GM21526 (cell line): ENCODE measurements around the gene TMEM60.
"Not testable (repeated sequence)": the region's sequence is repeated elsewhere in the genome, so short reads cannot be mapped to it uniquely, and the experiment has no call there.

ENCODE experiments used
- ATAC-seq: cut with Tn5 transposase; IDR thresholded peaks from one replicate; pipeline ENCODE4 v1.9.1; 2021; ENCODE audit warnings: moderate library complexity; ENCODE audit not compliant: unreplicated experiment, low FRiP score

The TMEM60 gene, protein sequence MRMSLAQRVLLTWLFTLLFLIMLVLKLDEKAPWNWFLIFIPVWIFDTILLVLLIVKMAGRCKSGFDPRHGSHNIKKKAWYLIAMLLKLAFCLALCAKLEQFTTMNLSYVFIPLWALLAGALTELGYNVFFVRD

DNA sequence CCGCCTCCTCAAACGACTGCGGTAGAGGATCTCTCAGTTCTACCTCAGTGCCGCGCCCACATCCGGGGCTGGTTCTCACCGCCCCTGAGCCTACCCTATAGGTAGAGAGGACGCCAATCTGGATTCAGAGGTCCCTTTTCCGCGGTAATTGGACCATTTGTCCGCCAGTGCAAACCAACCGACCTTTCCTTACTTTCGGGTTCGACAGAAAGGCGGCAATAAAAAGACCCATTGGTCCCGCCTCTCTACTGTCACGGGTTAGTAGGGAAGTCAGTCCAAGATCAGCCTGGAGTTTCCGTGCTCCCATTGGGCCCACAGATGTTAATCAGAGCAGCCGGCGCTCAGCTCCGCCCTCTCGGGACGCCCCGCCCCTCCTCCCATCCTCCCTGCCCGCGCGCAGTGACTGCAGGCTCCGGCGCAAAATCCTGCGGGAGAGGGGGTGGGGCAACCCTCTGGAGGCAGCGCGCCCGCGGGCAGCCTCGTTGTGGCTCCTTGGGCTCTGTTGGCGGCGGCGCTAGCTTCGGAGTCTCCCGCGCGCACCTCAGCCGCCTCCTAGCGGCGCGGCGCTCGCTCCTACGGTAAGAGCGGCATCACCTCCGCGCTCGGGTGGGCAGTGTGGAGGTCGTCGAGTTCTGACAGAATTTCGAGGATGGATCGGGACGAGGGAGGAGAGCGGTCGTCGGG lies at the start of gene TMEM60, which contains the start of gene PHTF2:
TSS of gene TMEM60 (minus strand) at position 41 of the 684 bp plus-strand sequence. CDS start 4,061 bp downstream, outside the sequence.
TSS of gene PHTF2 (plus strand) at position 380 of the 684 bp plus-strand sequence.
- peak; percentile 89 for ATAC-seq

DNA sequence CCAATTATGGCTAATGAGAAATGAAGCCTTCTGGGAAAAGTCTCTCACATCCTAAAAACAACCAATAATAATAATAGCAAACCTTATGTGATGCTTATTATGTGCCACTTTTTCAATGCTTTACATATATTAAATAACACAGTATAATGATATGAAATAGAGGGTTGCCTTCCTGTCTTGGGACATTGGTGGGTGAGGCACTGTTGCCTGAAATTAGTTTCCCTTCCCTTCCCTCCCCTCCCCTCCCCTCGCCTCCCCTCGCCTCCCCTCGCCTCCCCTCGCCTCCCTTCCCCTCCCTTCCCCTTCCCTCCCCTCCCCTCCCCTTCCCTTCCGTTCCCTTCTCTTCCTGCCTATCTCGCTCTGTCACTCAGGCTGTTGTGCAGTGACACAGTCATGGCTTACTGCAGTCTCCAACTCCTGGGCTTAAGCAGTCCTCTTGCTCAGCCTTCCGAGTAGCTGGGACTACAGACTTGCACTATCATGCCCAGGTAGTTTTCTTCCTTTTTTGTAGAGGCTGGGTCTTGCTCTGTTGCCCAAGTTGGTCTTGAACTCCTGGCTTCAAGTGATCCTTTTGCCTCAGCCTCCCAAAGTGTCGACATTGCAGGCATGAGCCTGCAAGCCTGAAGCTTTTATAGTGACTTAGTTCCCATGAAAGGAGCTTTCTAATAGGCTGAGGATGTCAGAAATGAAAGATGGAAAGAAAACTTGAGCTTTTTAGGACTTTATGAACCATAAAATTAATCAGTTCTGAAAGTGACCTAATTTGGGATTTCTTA lies 48.3 kb upstream of the TMEM60 start:
- ATAC-seq: no peak

DNA sequence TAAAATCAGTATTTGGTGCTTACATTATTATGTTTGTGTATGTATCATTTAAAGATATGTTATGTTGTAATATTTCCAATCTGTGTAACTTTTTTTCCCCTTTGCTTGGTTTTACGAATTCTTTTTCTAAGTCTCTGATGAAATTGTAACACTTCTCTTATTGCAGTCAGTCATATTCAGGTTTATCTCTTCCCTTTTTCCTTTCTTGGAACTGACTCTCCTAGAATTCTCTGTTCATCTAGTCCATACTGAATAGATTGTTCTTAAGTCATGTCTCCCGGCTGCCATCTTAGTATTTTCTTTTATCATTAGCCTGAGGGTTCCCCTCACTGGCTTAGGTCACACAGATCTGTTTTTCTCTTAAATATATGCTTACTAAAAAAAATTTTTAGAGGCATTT lies 45.0 kb upstream of the TMEM60 start:
- no peak for ATAC-seq

DNA sequence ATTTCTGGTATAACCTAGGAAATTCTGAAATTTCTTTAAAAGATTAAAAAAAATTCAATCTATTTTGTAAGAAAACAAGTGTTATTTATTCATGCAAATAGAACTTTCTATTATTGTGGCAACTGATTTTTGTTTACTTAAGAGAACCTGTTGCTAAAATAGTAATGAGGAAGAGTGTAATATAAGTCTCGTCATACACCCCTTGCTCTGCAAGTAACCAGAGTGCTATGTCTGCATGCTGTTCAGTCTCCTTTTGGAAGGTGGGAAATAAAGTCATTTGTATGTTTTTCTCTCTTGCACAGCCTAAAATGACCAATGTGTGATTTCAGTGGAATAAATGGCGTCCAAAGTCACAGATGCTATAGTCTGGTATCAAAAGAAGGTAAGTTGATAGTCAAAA lies 41.7 kb upstream of the TMEM60 start:
- no peak for ATAC-seq

DNA sequence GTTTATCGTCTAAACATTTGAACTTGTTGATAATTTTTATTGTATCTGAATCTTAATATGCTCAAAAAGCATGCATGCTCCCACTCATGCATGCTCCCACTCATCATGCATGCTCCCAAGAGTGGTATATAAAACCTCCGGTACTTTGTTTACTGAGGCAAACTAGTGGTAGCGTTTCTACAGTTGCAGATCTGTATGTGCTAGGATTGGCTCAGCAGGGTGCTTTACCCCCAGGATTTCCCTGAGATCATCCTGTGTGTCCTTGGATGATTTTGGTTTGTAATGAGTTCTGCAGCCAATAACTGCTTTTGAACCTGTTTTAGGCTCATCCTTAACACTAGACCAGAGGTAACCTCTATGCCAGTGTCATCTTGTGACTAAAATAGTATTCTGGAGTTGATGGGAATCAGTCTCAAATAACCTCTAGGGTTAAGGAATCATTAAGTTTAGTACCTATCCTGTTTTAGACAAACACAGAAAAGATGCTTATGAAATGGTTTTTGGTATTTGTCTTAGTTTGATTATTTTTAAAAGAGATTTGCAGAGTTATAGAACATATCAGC lies 40.8 kb upstream of the TMEM60 start:
- ATAC-seq: no peak

DNA sequence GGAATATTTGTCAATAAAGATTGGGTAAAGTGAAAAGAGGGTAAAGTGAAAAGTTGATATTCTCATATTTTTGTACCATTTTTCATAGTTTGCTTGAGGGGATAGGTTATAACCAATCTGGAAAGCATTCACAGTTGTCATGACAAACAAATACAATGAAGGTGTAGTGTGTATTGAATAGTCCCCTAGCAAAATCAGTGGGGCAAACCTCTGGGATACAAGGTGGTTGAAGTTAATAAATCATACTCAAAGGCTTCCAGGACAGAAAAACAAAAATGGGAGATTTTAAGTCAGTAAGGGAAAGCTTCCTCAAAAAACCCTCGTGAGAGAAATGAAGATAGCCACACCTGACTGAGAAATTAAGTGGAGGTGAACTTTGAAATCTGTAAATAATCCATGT lies 39.7 kb upstream of the TMEM60 start:
- ATAC-seq: no peak

DNA sequence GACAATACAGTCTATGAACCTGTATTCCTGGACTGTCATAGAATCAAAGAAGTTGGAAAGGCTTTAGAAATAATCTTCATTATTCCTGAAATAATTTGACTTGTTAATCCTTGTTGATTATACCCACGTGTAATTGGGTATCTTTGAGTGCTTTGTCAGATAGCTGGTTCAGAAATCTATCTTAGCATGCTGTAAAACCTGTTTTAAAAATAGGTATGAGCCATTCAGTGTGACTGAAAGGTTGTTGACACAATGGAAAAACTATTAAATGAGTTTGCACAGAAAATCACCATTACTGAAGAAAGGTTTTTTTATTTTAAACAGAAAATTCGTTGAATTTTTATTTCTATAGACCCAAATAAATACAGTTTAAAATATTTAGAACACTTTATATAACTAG lies 39.0 kb upstream of the TMEM60 start:
- ATAC-seq: no peak

DNA sequence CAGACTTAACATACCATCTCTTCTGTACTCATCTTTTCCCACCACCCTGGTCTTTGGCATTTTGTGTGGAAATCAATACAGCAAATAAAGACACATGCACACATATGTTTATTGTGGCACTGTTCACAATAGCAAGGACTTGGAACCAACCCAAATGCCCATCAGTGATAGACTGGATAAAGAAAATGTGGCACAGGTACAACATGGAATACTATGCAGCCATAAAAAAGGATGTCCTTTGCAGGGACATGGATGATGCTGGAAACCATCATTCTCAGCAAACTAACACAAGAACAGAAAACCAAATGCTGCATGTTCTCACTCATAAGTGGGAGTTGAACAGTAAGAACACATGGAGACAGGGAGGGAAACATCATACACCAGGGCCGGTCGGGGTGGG lies 38.2 kb upstream of the TMEM60 start:
- ATAC-seq: not testable (repeated sequence)

DNA sequence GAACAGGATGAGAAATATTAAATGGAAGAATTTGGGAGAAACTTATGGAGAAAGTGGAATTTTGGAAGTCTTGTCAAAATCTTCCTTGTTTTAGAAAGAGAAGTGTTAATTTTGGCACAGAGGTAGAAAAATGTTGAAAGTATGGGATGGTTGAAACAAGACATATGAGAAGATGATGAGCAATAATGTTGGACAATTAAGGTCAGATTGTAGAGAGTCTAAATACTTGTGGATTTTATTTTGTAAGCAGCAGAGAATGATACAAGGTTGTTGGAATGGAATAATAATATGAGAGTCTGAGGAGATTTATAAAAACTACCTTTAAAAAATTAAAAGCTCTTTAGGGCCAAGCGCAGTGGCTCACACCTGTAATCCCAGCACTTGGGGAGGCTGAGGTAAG lies 34.9 kb upstream of the TMEM60 start:
- no peak for ATAC-seq

DNA sequence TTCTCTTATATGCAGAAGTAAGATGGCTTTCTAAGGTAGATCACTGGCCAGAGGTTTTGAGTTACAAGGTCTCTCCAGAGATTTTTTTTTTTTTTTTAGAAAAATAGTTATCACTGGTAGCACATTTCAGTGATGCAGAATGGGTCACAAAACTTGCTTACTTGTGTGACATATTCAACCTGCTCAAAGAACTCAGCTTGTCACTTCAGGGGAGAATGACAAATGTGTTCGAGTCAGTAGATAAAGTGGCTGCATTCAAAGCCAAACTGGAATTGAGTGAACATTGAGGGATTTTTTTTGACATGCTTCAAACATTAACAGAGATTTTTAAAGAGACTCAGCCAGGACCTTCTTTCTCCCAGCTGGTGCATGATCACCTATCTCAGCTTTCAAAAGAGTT lies 33.7 kb upstream of the TMEM60 start:
- no peak for ATAC-seq

DNA sequence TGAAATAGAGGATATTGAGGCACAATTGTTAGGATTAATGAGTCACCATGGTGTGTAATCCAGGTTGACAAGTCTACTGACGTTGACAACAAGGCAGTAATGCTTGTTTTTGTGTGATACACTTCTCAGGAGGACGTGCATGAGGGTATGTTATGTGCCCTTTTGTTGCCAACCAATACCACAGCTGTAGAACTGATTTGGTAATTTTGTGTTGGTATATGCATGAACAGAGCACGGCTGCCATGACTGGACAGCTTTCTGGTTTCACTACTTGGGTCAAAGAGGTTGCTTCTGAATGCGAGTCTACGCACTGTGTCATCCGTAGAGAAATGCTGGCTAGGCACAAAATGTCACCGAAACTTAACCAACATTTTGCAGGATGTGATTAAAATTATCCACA lies 33.2 kb upstream of the TMEM60 start:
- no peak for ATAC-seq

DNA sequence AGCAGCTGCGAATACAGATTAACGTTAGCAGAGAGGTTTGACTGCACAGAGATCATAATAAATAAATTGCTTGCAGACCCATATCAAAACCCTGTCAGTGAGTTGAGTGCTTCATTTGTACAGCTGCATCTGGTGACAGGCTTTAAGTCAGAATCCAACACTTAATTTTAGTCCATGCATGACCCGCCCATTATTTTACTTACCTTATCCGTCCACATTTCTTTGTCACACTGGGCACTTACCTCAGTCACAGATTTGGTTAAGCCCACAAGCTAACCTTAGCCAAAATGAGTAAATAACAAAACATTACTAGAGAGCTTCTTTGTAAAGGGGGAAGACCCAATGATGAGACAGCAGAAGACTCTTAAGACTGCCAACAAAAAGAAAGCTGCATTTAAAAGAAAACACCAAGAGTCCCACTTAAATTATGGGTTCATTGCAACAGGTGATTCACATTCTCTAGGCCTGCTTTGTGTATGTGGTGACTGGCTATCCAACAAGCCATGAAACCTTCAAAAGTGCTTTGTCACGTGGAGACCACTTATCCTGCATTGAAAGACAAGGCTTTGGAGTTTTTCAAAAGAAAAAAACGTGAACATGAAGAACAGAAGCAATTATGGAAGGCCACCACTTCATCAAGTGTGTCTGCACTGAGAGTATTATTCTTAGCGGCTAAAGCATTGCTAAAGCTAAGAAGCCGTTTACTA lies 32.6 kb upstream of the TMEM60 start:
- ATAC-seq: no peak

DNA sequence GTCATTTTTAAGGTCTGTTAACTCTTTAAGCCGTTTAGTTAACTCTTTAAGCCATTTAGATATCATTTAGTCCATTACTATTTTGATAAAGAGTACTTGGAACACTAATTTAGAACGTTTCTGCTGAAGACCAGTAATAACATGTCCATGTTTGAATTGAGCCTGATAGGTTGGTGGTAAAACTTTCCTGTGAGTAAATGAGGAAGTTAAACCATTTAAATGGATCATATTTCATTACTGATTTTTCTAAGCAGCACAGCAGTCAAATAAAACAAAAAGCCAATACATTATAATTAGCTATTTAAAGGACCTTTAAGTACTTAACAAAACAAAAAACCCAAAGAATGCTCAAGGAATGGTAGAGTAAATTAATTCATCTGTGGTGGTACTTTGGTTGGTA lies 29.8 kb upstream of the TMEM60 start:
- no peak for ATAC-seq

DNA sequence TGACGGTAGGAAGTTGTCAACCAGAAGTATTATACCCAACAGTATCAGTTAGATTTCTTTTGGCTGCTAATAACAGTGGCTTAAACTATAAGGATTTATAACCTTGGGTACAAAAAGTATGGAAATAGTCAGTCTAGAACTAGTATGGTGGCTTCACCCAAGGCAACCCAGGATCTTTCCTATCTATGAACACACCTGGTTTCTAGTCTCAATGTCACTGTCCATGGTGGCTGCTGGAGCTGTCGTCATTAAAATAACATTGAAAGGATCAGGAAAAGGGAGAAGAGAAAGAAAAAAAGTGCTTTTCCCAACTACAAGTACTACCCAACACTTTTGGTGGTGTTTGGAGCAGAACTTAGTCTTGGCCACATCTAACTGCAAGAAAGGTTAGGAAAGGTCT lies 28.1 kb upstream of the TMEM60 start:
- no peak for ATAC-seq

DNA sequence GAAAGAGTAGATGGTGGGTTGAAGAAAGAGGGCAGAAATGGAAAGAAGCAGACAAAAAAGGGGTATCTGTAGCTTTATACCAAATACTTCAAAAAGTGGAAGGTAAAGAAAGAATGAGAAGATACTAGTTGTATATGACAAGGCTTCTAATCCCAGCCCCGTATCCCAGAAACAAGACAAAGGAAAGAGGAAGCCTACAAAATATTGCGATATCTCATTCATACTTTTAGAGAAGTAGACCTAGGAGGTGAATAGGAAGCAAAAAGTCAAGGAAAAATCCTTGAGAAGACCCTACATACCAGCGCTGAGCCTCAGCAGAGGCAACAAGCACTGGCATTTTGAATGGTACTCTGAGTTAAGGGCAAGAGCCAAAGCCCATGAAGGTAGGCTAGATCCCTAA lies 26.9 kb upstream of the TMEM60 start:
- ATAC-seq: no peak

DNA sequence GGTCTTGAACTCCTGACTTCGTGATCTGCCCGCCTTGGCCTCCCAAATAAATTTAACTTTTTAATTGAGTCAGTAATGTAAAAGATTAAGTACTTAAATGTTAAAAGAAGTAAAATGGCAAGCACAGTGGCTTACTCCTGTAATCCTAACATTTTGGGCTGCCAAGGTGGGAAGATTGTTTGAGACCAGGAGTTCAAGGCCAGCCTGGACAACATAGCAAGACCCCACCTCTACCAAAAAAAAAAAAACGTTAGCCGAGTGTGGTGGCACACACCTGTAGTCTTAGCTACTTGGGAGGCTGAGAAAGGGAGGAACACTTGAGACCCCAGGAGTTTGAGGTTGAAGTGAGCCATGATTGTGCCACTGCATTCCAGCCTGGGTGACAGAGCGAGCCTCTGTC lies 26.4 kb upstream of the TMEM60 start:
- no peak for ATAC-seq

DNA sequence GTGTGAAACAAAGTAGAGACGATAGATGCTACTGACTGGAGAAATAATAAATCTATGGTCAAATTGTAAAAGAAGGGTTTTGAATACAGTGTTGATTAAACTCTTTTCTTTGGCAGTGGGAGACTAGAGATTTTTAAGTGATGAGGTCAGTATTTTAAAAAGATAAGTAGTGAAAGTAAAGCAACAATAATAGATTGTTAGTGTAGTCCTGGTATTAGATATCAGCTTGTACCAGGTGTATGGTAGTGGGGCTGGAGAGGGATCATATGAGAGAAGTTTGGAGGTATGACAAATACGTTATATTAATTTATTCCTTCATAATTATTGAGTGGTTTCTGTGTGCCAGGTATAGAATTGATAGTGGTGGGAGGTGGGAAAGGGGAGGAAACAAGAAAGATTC lies 25.6 kb upstream of the TMEM60 start:
- no peak for ATAC-seq

DNA sequence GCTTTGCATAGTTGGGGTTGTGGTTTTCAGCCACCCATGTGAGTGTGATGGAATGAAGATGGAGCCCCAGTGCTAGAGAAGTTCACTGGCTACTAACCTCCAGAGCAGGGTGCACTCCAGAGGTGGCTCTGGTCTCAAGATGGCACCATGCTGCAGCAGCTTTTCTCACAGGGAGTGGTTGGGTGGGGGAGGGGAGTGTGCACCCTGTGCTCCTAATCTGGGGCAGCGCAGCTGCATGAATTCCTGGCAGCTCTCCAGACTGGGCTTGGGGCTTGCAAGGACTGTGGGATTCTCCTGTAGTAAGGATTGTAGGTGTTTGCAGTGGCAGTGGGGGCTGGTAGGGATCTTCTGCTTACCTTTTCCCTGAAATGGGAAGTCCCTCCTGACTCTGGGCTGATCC lies 24.0 kb upstream of the TMEM60 start:
- ATAC-seq: no peak

DNA sequence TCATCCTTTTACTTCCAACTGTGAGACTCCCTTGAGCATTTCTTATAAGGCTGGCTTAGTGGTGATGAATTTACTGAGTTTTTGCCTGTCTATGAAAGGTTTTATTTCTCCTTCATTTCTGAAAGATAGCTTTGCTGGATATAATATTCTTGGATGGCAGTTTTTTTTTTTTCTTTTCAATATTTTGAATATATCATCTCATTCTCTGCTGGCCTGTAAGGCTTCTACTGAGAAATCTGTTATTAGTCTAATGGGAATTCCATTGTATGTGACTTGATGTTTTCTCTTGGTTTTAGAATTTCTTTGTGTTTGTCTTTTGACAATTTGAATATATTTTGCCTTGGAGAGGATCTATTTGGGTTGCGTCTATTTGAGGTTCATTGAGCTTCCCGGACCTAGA lies 22.7 kb upstream of the TMEM60 start:
- no peak for ATAC-seq

DNA sequence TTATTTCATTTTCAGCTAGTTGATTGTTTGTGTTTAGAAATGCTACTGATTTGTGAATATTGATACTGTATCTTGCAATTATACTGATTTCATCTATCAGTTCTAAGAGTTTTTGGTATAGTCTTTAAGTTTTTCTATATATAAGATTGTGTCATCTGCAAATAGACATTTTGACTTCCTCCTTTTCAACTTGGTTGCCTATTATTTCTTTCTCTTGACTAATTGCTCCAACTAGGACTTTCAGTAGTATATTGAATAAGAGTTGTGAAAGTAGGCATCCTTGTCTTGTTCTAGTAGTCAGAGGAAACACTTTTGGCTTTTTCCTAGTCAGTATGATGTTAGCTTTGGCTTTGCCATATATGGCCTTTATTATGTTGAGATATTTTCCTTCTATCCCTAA lies 20.8 kb upstream of the TMEM60 start:
- ATAC-seq: no peak

DNA sequence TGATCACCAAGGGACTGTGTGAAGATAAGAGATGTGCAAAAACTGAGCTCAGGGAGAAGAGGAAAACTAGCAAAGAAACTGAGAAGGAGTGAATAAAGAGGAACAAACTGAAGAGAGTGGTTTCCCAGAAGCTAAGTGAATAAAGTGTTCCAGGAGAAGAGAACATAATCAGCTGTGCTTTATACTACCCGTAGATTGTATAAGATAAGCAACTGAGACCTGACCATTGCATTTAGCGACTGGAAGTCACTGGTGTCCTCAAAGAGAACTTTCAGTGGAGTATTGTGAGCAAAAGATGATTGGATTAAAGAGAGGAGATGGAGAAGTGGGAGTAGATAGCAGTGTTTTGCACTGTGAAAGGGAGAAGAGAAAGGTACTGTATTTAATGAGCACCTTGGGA lies 14.9 kb upstream of the TMEM60 start:
- no peak for ATAC-seq
